ENCODE results near the gene PACS1. TPM values are rescaled to one million over a fixed set of nuclear protein-coding genes. Genes with fewer than 3 reads are reported as not detected.

The PACS1 gene
- polyA plus RNA-seq, 1 of the 3 experiments (the other 2 are of a cell fraction) = 37.3 TPM

- Histone ChIP-seq H3K4me1 (ENCODE audit: control insufficient read depth in 1 of 2, insufficient read depth in 2 of 2, low read depth in 1 of 2, low read length in 1 of 2) (peaks cover 7 to 36% of the 10 kb centered on the region in 2 experiments; a peak in 2 of 4 replicates), H3K9me3 (no peaks in the 10 kb centered on the region), H3K4me2 (peak within 1 kb of the TSS; percentile 99), H3K9me2 (no peaks in the 10 kb centered on the region), H3K36me3 (replicated peaks in 1 of 2; ENCODE audit: control insufficient read depth in 1 of 2, insufficient read depth in 2 of 2, low read length in 1 of 2) (peaks cover 0 to 25% of the 10 kb centered on the region in 2 experiments), H3K27me3 (ENCODE audit: insufficient read depth) (no peaks in the 10 kb centered on the region), H3K27ac (ENCODE audit: low read depth in 2 of 2, low read length in 1 of 2) (peak within 1 kb of the TSS; percentile 93 to 97), H4K20me1 (ENCODE audit: insufficient read depth) (0 out of 2 replicates have a peak, but pooled peaks cover 2% of the 10 kb centered on the region), H3K79me2 (ENCODE audit: insufficient read depth) (peaks cover 37% of the 10 kb centered on the region; the same call in 1 of the 2 replicates), H3K4me3 (ENCODE audit: low read depth in 2 of 2, low read length in 1 of 2) (peak within 1 kb of the TSS; percentile 88 to 90), H3F3A (replicated peaks; ENCODE audit: insufficient read depth) (peaks cover 9% of the 10 kb centered on the region), H2AFZ (ENCODE audit: low read depth) (peak within 1 kb of the TSS; percentile 55; the same call in 1 of the 2 replicates), H3K9ac (peak within 1 kb of the TSS; percentile 86)
- CTCF ChIA-PET = interaction anchor here (0.6 to 6.2 kb wide), 10 partner anchors 10 to 141 kb away, joined by 3 to 63 read pairs (median 3); partner anchors contain the start of genes CNIH2, RAB1B and RIN1
- DNase-seq = peak; percentile 98
- POLR2A ChIA-PET = interaction anchor here (0.6 to 4.2 kb wide), 15 partner anchors 8 to 239 kb away, joined by 3 to 19 read pairs (median 3); partner anchors contain the start of genes CD248, CNIH2 and RIN1
- under 1% methylated on average over 41 of the region's 87 CpGs for WGBS (ENCODE audit: low lambda C conversion rate)
- no peak for TF ChIP-seq MEF2A (IDR thresholded peaks at IDR 0.05; ENCODE audit: borderline replicate concordance, low read depth)
- no peak for TF ChIP-seq RCOR1 (IDR thresholded peaks at IDR 0.05; ENCODE audit: low read length)
- TF ChIP-seq NFIC (IDR thresholded peaks at IDR 0.05; ENCODE audit: borderline replicate concordance) = no peak
- TF ChIP-seq CHD2 (IDR thresholded peaks at IDR 0.05; ENCODE audit: low read length, partially characterized antibody) = peak; percentile 89
- TF ChIP-seq POLR2AphosphoS5 (IDR thresholded peaks at IDR 0.05; ENCODE audit: low read depth, low read length) = peak; percentile 59
- peak; percentile 99 for TF ChIP-seq PBX3 (IDR thresholded peaks at IDR 0.05)
- peak; percentile 78 for TF ChIP-seq TAF1 (IDR thresholded peaks at IDR 0.05; ENCODE audit: borderline replicate concordance, low read depth, low read length)
- TF ChIP-seq GATA2 (CRISPR knock-in tag; IDR thresholded peaks at IDR 0.05) = no peak
- TF ChIP-seq FOSL2 (IDR thresholded peaks at IDR 0.05; ENCODE audit: borderline replicate concordance, low read depth) = no peak
- no peak for TF ChIP-seq JUND (IDR thresholded peaks at IDR 0.05)
- no peak for TF ChIP-seq USF2 (IDR thresholded peaks at IDR 0.05; ENCODE audit: borderline replicate concordance, low read depth, low read length)
- no peak for TF ChIP-seq REST (IDR thresholded peaks at IDR 0.05; ENCODE audit: low read depth, low read length)
- TF ChIP-seq MXI1 (IDR thresholded peaks at IDR 0.05; ENCODE audit: low read depth, low read length) = peak; percentile 67; the same call in 1 of the 2 replicates
- no peak for TF ChIP-seq FOXM1 (IDR thresholded peaks at IDR 0.05; ENCODE audit: low read depth)
- no peak for TF ChIP-seq CTCF (IDR thresholded peaks at IDR 0.05)
- no peak for TF ChIP-seq TEAD4 (IDR thresholded peaks at IDR 0.05; ENCODE audit: borderline replicate concordance, insufficient read depth)
- no peak for TF ChIP-seq FOXJ3 (CRISPR knock-in tag; IDR thresholded peaks at IDR 0.05)
- peak; percentile 69 for TF ChIP-seq ELF1 (IDR thresholded peaks at IDR 0.05)
- TF ChIP-seq GABPA (IDR thresholded peaks at IDR 0.05; ENCODE audit: low read depth) = peak; percentile 80
- no peak for TF ChIP-seq EP300 (IDR thresholded peaks at IDR 0.05; ENCODE audit: borderline replicate concordance in 1 of 2, low read depth in 1 of 2, low read length in 1 of 2)
- TF ChIP-seq NRF1 (IDR thresholded peaks at IDR 0.05; ENCODE audit: low read depth, low read length) = peak; percentile 78
- TF ChIP-seq IRF3 (IDR thresholded peaks at IDR 0.05; ENCODE audit: low read depth, low read length) = peak; percentile 88
- TF ChIP-seq RFX5 (IDR thresholded peaks at IDR 0.05; ENCODE audit: low read length) = peak; percentile 74
- TF ChIP-seq YY1 (IDR thresholded peaks at IDR 0.05; ENCODE audit: low read depth) = peak; percentile 86
Measured at GRCh38 chr11:66288671-66289547, 218.8 kb downstream of the PACS1 start, which contains the start of gene YIF1A. Gene YIF1A, minus strand, starts transcription at chr11:66289143. Its CDS starts 158 bp downstream, at chr11:66288985.

Measured in SK-N-SH (cell line).